Nucleus accumbens (tissue), 56 donors: ENCODE measurements around the gene CRHBP.
"Not testable (repeated sequence)": the region's sequence is repeated elsewhere in the genome, so short reads cannot be mapped to it uniquely, and the experiment has no call there.

ENCODE experiments used
- DNase-seq, 56 donors: peaks; one replicate each; lab custom pipeline; 2025; lab: John Stamatoyannopoulos, UW

CRHBP gene

DNA sequence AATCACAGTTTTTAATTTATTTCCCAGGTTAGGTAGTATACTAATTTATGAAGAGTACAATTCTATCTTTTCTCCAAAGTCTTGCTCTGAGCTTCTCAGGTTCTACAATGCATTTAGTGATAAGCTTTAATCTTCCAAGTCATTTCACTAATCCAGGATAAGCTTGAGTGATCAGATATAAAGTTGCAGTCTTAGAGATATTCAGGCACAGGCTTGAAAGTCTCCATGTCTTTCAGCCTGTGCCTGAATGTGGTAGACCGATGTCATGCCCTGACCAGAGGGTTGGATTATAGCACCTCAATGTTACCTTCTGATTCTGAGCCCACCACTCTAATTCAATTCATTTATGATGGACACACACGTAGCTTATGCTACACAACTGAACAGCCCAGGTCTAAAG is 3.2 kb downstream of the CRHBP start:
- no peak for DNase-seq

DNA sequence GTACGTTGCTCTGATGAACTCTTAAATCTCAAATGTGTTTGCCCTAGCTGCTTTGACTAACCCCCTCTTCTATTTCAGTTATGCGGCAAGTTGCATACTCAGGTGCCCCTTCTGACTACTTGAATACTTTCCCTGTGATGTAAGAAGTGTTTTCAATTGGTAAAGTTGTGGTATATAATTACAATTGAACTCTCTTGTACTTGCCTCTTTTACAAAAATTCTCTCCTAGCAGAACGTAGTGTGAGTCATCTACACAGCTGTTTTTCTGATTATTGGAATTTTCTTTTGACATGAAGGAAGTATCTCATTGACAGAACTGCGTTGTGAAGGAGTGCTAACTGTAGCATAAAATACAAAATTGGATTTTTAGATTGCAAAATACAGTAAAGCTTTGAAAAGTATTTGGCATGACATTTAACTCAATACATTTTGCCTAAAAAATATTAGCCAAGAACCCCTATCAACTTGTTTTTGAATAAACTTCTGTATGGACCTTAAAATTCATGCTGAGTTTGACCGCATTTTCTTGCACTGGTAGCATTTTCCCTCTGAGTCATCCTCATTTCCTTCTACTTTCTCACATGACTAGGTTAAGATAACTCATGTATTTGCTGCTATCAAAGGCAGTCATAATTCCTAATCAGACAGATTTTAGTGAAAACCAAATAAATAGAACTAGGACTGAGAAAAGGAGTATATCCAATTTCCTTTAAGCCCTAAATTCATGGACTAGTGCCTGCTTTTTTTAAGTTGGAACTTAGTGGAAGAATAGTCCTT is 6.3 kb downstream of the CRHBP start:
- no peak for DNase-seq

DNA sequence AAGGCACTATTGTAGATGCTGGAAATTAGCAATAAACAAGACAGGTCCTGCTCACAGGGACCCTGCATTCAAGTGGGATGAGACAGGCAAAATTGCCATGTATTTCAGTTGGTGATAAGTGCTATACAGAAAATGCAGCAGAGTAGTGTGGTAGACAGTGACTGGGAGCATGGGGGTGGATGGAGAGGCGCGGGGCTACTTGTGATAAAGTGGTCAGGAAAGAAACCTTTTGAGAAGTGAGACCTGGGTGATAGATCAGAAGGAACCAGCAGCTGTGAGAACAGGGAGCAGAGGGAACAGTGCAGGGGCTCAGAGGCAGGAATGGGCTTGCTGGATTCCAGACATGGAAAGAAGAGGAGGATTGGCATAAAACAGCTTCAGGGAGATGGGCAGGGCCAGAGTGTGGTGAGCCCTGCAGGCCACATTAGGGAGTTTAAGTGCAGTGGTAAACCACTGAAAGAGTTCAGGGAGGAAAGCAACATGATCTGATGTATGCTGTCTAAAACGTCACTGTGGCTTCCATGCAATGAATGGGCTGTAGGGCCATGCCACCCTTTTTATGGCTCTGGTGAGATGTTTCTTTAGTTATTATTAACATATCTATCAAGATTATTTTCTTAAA is 7.3 kb downstream of the CRHBP start:
- no peak for DNase-seq

DNA sequence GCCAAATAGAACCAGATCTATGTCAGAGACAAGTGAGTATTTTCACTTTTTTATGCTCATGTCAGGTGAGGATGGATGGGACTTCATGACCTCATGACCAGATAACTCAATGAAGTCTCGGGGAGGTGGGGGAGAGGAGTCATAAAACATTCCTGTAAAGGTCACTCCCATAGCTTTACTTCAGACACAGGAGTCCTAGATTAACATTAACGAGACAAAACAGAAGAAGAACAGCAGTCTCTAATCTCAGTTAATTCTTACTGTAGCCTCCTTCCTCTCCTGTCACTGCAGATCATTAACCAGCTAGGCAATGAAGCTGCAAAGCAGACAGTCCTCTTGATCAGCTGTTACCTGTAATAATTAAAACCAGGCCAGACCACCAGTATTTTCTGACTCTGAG is 11.2 kb downstream of the CRHBP start:
- DNase-seq: no peak

DNA sequence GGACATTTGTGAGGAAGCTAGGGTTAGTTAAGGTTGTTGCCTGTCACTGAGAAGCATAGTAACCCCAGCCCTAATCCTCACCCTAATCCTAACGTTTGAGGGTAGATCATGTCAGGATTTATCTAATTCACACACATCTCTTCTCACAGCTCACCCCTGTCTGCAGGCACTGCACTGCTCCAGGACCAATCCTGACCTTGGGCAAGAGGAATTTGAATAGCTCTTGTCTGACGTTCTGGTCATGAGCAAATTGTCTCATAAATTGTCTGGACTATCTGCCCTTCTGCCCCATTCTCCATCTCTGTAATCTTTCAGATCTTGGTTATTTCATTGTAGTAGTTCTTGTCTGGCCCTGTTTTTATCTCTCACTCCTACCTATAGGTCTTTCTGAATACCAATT is 18.7 kb downstream of the CRHBP start:
- DNase-seq: no peak

DNA sequence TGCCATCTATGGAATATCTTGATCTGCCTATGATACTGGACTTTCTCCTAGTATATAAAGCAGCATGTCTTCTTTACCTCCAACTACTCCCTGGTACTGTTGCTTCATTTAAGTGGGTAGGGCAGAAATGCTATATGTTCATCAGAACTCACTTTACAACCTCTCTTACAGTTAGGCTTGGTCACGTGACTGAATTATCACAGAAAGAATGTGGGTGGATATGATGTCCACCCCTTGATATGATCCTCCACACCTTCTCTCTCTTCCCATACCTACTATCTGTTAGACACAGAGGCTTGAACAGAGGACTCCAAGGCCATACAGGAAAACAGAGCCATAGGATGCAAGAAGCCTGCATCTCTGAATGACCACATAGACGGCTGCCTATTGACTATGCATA is 19.8 kb downstream of the CRHBP start:
- DNase-seq: no peak

DNA sequence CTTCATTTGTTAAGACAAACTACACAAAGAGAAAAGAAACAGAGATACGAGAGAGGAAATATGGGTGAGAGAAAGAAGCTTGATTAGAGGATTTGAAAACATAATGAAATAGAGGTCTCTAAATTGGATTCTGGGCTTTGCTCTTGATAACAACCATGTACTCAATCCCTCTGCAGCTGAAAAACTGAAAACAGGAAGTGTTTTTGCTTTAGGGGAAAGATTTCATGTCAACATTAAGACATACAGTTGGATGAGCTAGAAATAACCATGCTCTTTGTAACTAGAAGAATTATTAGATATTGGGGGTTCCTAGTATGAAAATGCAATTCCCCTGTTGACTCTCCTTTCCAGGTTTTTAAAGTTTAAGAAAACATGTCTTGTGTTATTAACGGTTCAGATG is 21.9 kb downstream of the CRHBP start:
- DNase-seq: no peak

DNA sequence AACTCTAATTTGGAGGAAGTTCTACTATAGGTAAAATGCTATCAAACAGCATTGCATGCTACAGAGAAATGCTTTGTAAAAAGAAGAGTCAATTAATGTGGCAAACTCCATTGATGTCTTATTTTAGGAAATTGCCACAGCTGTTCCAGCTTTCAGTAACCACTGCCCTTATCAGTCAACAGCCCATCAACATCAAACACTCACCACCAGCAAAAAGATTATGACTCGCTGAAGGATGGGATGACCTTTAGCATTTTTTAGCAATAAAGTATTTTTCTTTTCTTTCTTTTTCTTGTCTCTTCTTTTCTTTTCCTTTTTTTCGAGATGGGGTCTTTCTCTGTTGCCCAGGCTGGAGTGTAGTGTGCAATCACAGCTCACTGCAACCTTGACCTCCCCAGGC is 26.0 kb downstream of the CRHBP start:
- no peak for DNase-seq

DNA sequence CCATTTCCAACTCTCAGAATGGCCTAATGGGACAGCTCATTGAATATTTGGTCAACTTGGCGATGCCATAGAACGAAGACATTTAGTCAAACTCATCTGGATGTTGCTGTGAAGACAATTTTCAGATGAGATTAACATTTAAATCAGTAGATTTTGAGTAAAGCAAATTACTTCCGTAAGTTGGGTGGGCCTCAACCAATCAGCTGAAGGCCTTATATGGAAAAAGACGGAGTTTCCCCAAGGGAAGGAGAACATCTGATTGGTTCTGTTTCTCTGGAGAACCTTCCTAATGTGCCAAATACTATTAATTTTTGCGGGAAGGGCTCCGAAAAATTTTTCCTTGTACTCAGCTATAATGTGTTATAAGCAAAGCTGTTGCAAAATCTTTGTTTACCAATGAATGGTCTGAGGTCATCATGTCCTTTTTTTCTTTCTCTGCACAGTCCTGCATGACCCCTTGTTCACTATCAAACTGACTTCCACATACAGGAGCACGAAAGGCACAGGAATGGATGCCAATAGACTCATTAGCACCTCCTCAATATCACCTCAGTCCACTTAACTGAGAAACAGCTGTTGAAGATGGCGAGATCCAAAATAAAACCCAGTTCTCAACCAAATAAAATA is 27.8 kb downstream of the CRHBP start:
- DNase-seq: no peak

DNA sequence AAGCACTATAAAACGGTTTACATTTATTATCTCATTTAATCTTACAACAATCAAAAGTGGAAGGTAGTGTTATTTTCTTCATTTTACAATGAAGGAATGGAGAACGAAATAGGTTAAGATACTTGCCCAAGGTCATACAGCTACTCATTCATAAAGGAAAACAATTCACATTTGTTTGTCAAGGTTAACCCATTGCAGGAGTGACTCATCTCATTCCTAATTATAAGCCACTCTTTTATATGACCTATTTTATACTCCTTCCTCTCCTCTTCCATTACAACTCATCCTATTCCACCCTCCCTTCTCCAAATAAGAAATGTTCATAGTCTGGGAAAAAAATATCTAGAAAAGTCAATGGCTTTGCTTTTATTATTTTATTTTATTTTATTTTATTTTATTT is 29.6 kb downstream of the CRHBP start:
- DNase-seq: no peak

DNA sequence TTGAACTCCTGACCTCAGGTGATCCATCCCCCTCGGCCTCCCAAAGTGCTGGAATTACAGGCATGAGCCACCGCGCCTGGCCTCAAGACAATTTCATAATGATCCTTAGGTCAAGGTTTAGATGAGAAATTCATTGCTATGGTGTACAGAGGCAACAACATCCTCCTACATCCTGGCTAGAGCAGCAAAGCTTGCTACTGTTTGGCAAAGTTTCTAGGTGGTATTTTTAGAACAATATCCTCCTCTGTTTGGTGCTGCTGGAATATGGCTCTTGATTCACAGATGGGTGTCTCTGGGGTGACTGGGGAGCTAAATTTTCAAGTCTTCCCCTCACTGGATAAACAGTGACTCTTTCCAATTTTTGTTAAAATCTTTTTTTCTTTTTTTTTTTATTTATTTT is 30.6 kb downstream of the CRHBP start:
- peak in 4 of 56 donors; percentile 0 to 2 (median 2) for DNase-seq

DNA sequence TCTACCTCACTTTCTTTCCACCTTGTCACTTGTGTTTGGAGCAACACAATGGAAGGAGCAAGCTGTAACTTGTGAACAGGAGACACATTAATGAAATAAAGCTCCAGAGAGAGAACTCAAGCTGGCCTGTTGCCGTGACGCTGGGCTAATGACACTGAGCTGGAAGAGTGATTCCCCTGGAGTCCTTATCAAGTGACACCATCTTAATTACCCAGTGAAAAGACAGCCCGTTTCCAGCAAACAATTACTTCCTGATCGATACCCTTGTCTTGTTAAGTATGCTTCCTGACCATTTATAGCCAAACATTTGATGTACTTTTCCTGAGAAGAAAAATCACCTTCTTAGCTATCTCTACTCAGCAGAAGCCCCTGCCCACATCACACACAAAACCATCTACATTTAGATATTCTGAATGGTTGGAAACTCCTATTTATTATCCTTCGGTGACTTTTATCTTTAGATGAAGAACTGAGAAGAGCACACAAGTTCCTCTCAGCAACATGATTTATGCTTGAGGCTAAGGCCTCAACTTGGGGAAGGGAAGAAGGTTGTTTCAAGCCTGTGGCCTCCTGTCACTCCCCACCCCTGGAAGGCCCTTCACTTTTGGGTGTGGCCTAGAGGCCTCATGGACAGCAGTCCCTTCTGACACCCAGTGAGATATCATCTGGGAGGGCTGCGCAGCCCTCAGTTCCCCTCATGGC is 34.1 kb downstream of the CRHBP start:
- no peak for DNase-seq

DNA sequence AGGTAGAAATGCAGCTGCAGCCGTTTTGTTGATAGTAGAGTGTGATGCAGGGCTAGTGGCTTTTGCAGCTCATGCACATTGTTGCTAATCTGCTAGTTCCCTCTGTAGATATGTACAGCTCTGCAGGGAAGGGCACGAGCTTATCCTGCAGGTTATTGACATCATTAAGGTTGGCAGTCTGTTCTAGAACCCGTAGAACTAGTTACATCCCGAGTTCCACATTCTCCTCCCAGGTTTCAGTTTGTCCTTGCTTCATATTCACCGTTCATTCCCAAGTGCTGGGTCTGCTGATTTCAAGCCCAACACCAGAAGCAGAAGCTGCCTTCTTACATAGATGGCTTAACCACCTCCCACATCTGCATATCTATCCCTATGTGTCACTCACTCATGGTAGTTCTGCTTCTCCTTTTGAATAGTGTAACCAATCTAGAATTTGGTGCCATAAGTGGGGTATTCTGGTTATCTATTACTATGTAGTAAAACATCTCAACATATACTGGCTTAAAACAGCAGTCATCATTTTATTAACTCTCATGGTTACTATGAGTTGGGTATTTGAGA is 38.1 kb downstream of the CRHBP start:
- no peak for DNase-seq

DNA sequence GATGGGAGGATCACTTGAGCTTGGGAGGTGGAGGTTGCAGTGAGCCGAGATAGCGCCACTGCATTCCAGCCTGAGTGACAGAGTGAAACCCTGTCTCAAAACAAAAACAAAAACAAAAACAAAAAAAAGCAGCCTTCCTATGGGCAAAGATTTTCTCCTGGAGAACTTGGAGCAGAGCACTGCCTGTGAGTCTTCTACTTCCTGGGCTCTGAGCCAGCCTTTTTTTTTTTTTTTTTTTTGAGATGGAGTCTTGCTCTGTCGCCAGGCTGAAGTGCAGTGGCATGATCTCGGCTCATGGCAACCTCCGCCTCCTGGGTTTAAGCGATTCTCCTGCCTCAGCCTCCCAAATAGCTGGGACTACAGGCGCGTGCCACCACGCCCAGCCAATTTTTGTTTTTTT is 40.6 kb downstream of the CRHBP start:
- not testable (repeated sequence) for DNase-seq

DNA sequence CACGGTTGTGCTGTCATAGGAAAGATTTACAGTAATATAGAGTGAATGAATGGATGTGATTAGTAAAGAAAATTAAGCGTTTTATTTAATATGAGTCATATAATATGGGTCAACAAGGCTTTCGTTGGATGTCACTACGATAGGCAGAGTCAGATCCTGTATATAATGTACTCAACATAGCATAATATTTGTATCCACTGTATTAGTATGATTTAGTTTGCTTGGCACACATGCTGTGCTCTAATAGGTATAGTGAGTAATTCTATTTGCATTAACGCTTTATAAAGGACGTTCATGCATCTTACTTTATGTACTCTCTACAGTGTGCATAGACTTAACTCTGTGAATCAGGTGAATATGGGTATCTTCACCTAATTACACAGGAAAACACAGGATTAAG is 41.5 kb downstream of the CRHBP start:
- no peak for DNase-seq

DNA sequence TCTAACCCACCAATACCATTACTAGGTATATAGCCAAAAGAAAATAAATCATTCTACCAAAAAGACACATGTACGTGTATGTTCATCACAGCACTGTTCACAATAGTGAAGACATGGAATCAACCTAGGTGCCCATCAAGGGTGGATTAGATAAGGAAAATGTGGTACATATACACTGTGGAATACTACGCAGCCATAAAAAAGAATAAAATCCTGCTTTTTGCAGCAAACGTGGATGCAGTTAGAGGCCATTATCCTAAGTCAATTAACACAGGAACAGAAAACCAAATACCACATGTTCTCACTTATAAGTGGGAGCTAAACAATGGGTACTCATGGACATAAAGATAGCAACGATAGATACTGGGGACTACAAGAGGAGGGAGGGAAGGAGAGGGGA is 45.4 kb downstream of the CRHBP start:
- DNase-seq: not testable (repeated sequence)

DNA sequence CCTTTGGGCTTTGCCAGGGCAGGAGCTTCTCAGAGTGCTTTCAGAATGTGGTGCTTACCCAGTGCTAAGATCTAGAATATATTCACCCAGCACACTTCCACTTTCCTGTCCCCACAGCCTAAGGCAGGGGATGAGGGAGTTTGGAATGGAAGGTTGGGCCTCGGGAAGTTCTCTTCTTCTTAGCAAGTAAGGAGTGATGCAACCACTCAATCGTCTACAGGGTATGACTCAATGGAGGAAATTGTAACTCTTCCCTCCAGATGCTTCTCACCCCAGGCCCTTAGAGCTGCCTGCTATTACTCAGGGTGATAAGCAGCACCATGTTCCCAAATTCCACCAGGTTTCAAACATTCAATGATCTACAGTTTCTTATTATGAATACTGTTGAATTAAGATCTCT is 46.6 kb downstream of the CRHBP start:
- DNase-seq: no peak

DNA sequence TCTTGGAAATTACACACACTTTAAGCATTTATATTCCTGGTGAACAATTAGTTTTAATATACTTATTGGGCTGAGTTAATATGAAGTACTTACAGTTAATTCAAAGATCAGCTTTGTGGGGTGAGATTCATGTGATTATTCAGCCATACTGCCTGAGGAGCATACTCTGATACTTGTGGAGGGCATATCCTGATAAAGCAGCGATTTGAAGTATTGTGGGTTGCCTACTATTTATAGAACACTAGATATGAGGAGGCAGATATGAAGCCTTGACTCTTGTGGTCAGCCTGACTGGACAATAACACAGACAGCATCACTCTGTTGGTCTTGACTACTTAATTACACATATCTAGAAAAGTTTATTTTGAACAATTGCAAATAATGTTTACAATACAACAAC is 50.4 kb downstream of the CRHBP start:
- DNase-seq: no peak

DNA sequence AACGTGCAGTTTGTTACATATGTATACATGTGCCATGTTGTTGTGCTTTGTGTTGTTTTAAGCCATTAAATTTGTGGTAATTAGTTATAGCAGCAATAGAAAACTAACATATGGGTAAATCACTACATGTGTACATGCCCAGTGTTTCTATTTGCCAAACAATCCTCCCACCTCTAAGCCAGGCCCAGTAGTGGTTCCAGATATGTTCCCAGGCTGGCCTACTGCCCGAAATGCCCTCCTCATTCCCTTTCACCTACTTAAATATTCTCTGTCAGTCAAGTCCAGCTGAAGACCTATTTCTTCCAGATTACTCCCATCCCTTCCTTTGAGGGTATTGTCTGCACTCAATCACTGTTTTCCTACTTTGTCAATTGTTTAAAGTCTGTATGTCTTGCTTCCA is 53.3 kb downstream of the CRHBP start:
- DNase-seq: no peak

DNA sequence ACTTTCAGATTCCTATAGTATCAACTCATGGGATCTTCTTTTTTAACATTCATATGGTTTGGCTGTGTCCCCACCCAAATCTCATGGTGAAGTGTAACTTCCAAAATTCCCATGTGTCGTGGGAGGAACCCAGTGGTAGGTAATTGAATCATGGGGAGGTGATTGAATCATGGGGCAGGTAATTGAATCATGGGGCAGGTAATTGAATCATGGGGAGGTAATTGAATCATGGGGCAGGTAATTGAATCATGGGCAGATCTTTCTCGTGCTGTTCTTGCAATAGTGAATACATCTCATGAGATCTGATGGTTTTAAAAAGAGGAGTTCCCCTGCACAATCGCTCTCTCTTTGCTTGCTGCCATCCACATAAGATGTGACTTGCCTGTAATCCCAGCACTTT is 55.6 kb downstream of the CRHBP start:
- DNase-seq: no peak

DNA sequence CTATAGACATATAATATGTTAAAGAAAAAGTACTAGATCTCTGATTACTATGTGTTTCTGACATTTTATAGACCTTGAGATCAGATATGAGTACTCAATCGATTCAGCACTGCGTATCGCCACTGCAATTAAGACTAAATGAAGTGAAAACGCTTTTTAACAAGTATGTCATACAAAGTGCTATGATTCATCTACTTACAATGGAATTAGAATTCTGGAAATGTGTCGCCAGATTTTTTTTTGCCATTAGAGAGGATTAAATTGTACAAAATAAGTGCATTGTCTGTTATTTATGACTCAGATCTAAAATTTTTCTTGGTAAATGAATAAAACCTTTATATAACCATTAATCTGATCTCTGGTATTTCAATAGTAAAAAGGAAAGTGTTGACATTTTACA is 57.4 kb downstream of the CRHBP start:
- DNase-seq: peak in 1 of 56 donors; percentile 1
